ENCODE measurements around the gene GOSR2. TPM values are rescaled to one million over a fixed set of nuclear protein-coding genes. Genes with fewer than 3 reads are reported as not detected.

Gene GOSR2
- total RNA-seq, 1 experiment from 2014 or later = 34.5 TPM

- Histone ChIP-seq H3K4me2 (no peak overlapping the region), H3K36me3 (ENCODE audit: low read depth) (peaks cover 50% of the 10 kb centered on the region), H2AFZ (no peak overlapping the region), H3K9me3 (ENCODE audit: insufficient read depth, low read depth) (no peaks in the 10 kb centered on the region), H3F3A (ENCODE audit: insufficient read depth, low read depth) (no peaks in the 10 kb centered on the region), H3K27ac (no peak overlapping the region), H3K4me3 (no peak overlapping the region), H4K20me1 (ENCODE audit: insufficient read depth) (peaks cover 65% of the 10 kb centered on the region), H3K4me1 (replicated peaks; ENCODE audit: insufficient read depth) (peaks cover 12% of the 10 kb centered on the region), H3K27me3 (ENCODE audit: insufficient read depth, low read depth) (no peaks in the 10 kb centered on the region), H3K79me2 (ENCODE audit: low read depth) (peaks cover 56% of the 10 kb centered on the region), H3K9me2 (ENCODE audit: insufficient read depth) (no peaks in the 10 kb centered on the region)
- no peak for DNase-seq
- CTCF ChIA-PET = no interaction called here
- intact Hi-C loops (cut with micrococcal nuclease; ENCODE audit: unreplicated experiment) = no loop called here
- no TSS peak for BruUV-seq (replicated peaks)
- POLR2A ChIA-PET (ENCODE audit: unreplicated experiment) = no interaction called here
- TF ChIP-seq CTCF (conservative IDR thresholded peaks at IDR 0.05) (no peak), EZH2 (IDR thresholded peaks at IDR 0.05; ENCODE audit: low read depth) (no peak)
Measured at GRCh38 chr17:46928467-46929261, 5.7 kb downstream of the GOSR2 start.

- Histone ChIP-seq H3K27ac (no peak overlapping the region), H3K9me3 (ENCODE audit: insufficient read depth, low read depth) (no peaks in the 10 kb centered on the region), H3K4me2 (no peak overlapping the region), H3K4me1 (replicated peaks; ENCODE audit: insufficient read depth) (peaks cover 5% of the 10 kb centered on the region), H3F3A (ENCODE audit: insufficient read depth, low read depth) (no peaks in the 10 kb centered on the region), H3K4me3 (no peak overlapping the region), H3K79me2 (ENCODE audit: low read depth) (peaks cover 48% of the 10 kb centered on the region), H3K36me3 (ENCODE audit: low read depth) (peaks cover 55% of the 10 kb centered on the region), H3K27me3 (ENCODE audit: insufficient read depth, low read depth) (no peaks in the 10 kb centered on the region), H4K20me1 (ENCODE audit: insufficient read depth) (peaks cover 60% of the 10 kb centered on the region), H3K9me2 (ENCODE audit: insufficient read depth) (no peaks in the 10 kb centered on the region), H2AFZ (no peak overlapping the region)
- ChIA-PET CTCF (no interaction called here), POLR2A (ENCODE audit: unreplicated experiment) (no interaction called here)
- TF ChIP-seq CTCF (conservative IDR thresholded peaks at IDR 0.05) (no peak), EZH2 (IDR thresholded peaks at IDR 0.05; ENCODE audit: low read depth) (no peak)
- no TSS peak for BruUV-seq (replicated peaks)
- no peak for DNase-seq
- intact Hi-C loops (cut with micrococcal nuclease; ENCODE audit: unreplicated experiment) = no loop called here
Measured at GRCh38 chr17:46929413-46929812, 6.5 kb downstream of the GOSR2 start.

GRCh38 chr17:46930051-46930450 lies 7.1 kb downstream of the GOSR2 start:
- Histone ChIP-seq H3K36me3 (ENCODE audit: low read depth) (peaks cover 55% of the 10 kb centered on the region), H4K20me1 (ENCODE audit: insufficient read depth) (peaks cover 55% of the 10 kb centered on the region), H3K9me2 (ENCODE audit: insufficient read depth) (no peaks in the 10 kb centered on the region), H3K79me2 (ENCODE audit: low read depth) (peaks cover 42% of the 10 kb centered on the region), H3K9me3 (ENCODE audit: insufficient read depth, low read depth) (no peaks in the 10 kb centered on the region), H3K4me2 (no peak overlapping the region), H3K4me1 (replicated peaks; ENCODE audit: insufficient read depth) (no peaks in the 10 kb centered on the region), H3F3A (ENCODE audit: insufficient read depth, low read depth) (no peaks in the 10 kb centered on the region), H3K27me3 (ENCODE audit: insufficient read depth, low read depth) (no peaks in the 10 kb centered on the region), H3K4me3 (no peak overlapping the region), H2AFZ (no peak overlapping the region), H3K27ac (no peak overlapping the region)
- no peak for DNase-seq
- ChIA-PET CTCF (no interaction called here), POLR2A (ENCODE audit: unreplicated experiment) (no interaction called here)
- intact Hi-C loops (cut with micrococcal nuclease; ENCODE audit: unreplicated experiment) = no loop called here
- no peak for TF ChIP-seq CTCF (conservative IDR thresholded peaks at IDR 0.05)
- BruUV-seq (replicated peaks) = no TSS peak
